Panc1 (cell line): ENCODE measurements around the gene CDC16. TPM values are rescaled to one million over a fixed set of nuclear protein-coding genes. Genes with fewer than 3 reads are reported as not detected.

Experiments used
- ATAC-seq: fragments of 200-7000 bp; cut with Tn5 transposase; 2 replicates; pipeline ENCODE4 v1.9.1; 2020; ENCODE audit warnings: mild to moderate bottlenecking, moderate library complexity
- BruUV-seq: library from RNA; stranded (reverse); fragments of 400-500 nt; replicated peaks from 2 replicates; lab custom pipeline; 2021; lab: Mats Ljungman, UMichigan
- CTCF ChIA-PET: fragments of 300-600 bp; sonication (Branson Sonifier 250); formaldehyde crosslinking; loops from one replicate; lab custom pipeline; 2022; ENCODE audit warnings: antibody characterized with exemption; lab: Charles Lee
- POLR2A ChIA-PET: fragments of 300-600 bp; sonication (Branson Sonifier 250); formaldehyde crosslinking; loops from one replicate; lab custom pipeline; 2022; ENCODE audit warnings: antibody characterized with exemption; lab: Charles Lee
- DNase-seq: peaks from one replicate; pipeline ENCODE4 v3.0.0-alpha.2; 2010; ENCODE audit warnings: low read depth, low spot score
- H3K27ac ChIP-seq: 2 replicates; pipeline ENCODE4 v1.5.1; 2011; ENCODE audit warnings: mild to moderate bottlenecking, low read length, inconsistent platforms
- H3K27me3 ChIP-seq: fragments of 200-500 bp; sonication (Bioruptor generic); 2 replicates; pipeline ENCODE4 v1.6.0; 2014; ENCODE audit warnings: low read length, inconsistent platforms; ENCODE audit not compliant: control insufficient read depth, insufficient read depth
- H3K36me3 ChIP-seq: fragments of 200-500 bp; sonication (Bioruptor generic); 2 replicates; pipeline ENCODE4 v1.5.1; 2014; ENCODE audit warnings: inconsistent platforms, mild to moderate bottlenecking, low read length, moderate library complexity; ENCODE audit not compliant: control insufficient read depth, insufficient read depth
- H3K4me1 ChIP-seq: 2 replicates; pipeline ENCODE4 v1.5.1; 2011; ENCODE audit warnings: inconsistent platforms, mild to moderate bottlenecking, low read length, moderate library complexity; ENCODE audit not compliant: control insufficient read depth, insufficient read depth
- H3K4me3 ChIP-seq, 2 experiments: 2 replicates each; pipeline ENCODE4 v1.5.1; 2011 to 2012; ENCODE audit warnings: low read depth in 2 of 2, low read length in 2 of 2, mild to moderate bottlenecking in 2 of 2, inconsistent platforms in 1 of 2, moderate library complexity in 1 of 2
- H3K9me3 ChIP-seq: fragments of 200-500 bp; sonication (Bioruptor generic); 2 replicates; pipeline ENCODE4 v1.5.1; 2014; ENCODE audit warnings: low read depth, mild to moderate bottlenecking, inconsistent platforms, low read length, moderate library complexity; ENCODE audit not compliant: control insufficient read depth, insufficient read depth
- CTCF ChIP-seq: fragments of 450-650 bp; IDR thresholded peaks from 2 replicates; pipeline ENCODE4 v1.5.1; 2017; ENCODE audit warnings: mild to moderate bottlenecking
- POLR2AphosphoS5 ChIP-seq: IDR thresholded peaks from 2 replicates; pipeline ENCODE4 v1.6.1; 2012; ENCODE audit warnings: mild to moderate bottlenecking, low read depth, low read length, moderate library complexity
- REST ChIP-seq, 2 experiments: IDR thresholded peaks; 2 replicates each; pipeline ENCODE4 v1.6.1; 2011 to 2012; ENCODE audit warnings: low read depth in 2 of 2, control low read depth in 1 of 2, low read length in 1 of 2, mild to moderate bottlenecking in 1 of 2, moderate library complexity in 1 of 2; ENCODE audit not compliant: insufficient read depth in 1 of 2
- SIN3A ChIP-seq: IDR thresholded peaks from 2 replicates; pipeline ENCODE4 v1.6.1; 2012; ENCODE audit warnings: low read depth, mild to moderate bottlenecking, low read length, moderate library complexity, borderline replicate concordance; ENCODE audit not compliant: insufficient read depth
- TCF7L2 ChIP-seq: IDR thresholded peaks from 2 replicates; pipeline ENCODE4 v1.6.1; 2011; ENCODE audit warnings: mild to moderate bottlenecking, low read depth, low read length, inconsistent platforms
- in situ Hi-C: cut with HindIII; loops from 2 replicates; pipeline ENCODE4 v1.10.0; 2016; ENCODE audit warnings: low sequenced_read_pairs, low pct_unique_long_range_greater_than_20kb
- intact Hi-C: fragments of 100-400 bp; cut with micrococcal nuclease; formaldehyde crosslinking; loops from one replicate; pipeline ENCODE4 v1.10.0; 2022; ENCODE audit not compliant: unreplicated experiment
- total RNA-seq: library from RNA; stranded (reverse); gene quantifications from one replicate; pipeline ENCODE4 v1.2.1, GENCODE V29; 2021; ENCODE audit not compliant: unreplicated experiment

Gene CDC16
- total RNA-seq, 1 experiment from 2014 or later = 51.8 TPM

- peak overlapping the region; percentile 83 for H3K27ac ChIP-seq
- no peaks in the 10 kb centered on the region for H3K27me3 ChIP-seq
- TF ChIP-seq CTCF (no peak), POLR2AphosphoS5 (no peak), SIN3A (no peak), TCF7L2 (no peak), REST (IDR thresholded peaks at IDR 0.05; ENCODE audit: insufficient read depth in 1 of 2, low read depth in 2 of 2, low read length in 1 of 2) (no peak)
- H3K9me3 ChIP-seq = no peaks in the 10 kb centered on the region
- no peak for ATAC-seq
- intact Hi-C loops = no loop called here
- ChIA-PET CTCF (no interaction called here), POLR2A (no interaction called here)
- peaks cover 7% of the 10 kb centered on the region; the same call in 1 of the 2 replicates for H3K36me3 ChIP-seq
- peak overlapping the region; percentile 73 to 76 for H3K4me3 ChIP-seq
- 0 out of 2 replicates have a peak, but pooled peaks cover 4% of the 10 kb centered on the region for H3K4me1 ChIP-seq
- TSS peak; percentile 86 for BruUV-seq
- in situ Hi-C loops = no loop called here
- DNase-seq = no peak
These were observed 80.5 kb downstream of the CDC16 start for GRCh38 chr13:114315074-114315785.

GRCh38 chr13:114318624-114319023 lies 83.9 kb downstream of the CDC16 start:
- TF ChIP-seq SIN3A (no peak), CTCF (no peak), TCF7L2 (no peak), POLR2AphosphoS5 (no peak)
- ChIA-PET CTCF (no interaction called here), POLR2A (no interaction called here)
- H3K27ac ChIP-seq = no peak overlapping the region
- no peak for DNase-seq
- H3K36me3 ChIP-seq = peaks cover 12% of the 10 kb centered on the region
- H3K9me3 ChIP-seq = no peaks in the 10 kb centered on the region
- BruUV-seq = no TSS peak
- H3K4me3 ChIP-seq = no peak overlapping the region
- 0 out of 2 replicates have a peak, but pooled peaks cover 4% of the 10 kb centered on the region for H3K4me1 ChIP-seq
- ATAC-seq = no peak
- H3K27me3 ChIP-seq = no peaks in the 10 kb centered on the region
- intact Hi-C loops (no loop called here), in situ Hi-C loops (no loop called here)
